ENCODE data around the gene DHX38.

The DHX38 gene

GRCh38 chr16:72123426-72123825 is 29.8 kb downstream of the DHX38 start:
- DNase-seq: no peak

GRCh38 chr16:72124148-72124547 is 30.5 kb downstream of the DHX38 start:
- no peak for DNase-seq

GRCh38 chr16:72124761-72125634 is 31.4 kb downstream of the DHX38 start:
- DNase-seq: peak; percentile 56 to 62

GRCh38 chr16:72125635-72126428 is 32.2 kb downstream of the DHX38 start:
- no peak for DNase-seq

- no peak for DNase-seq
These were observed 32.8 kb downstream of the DHX38 start for GRCh38 chr16:72126429-72126765.

- DNase-seq: no peak
These were observed 35.1 kb downstream of the DHX38 start for GRCh38 chr16:72128701-72129100.

GRCh38 chr16:72129976-72130656 is 36.5 kb downstream of the DHX38 start:
- no peak for DNase-seq

- DNase-seq: no peak
These were observed 37.4 kb downstream of the DHX38 start for GRCh38 chr16:72131036-72131435.

- no peak for DNase-seq
These were observed 39.1 kb downstream of the DHX38 start for GRCh38 chr16:72132726-72133125.

GRCh38 chr16:72134507-72134906 is 40.9 kb downstream of the DHX38 start:
- no peak for DNase-seq

- DNase-seq: no peak
These were observed 43.9 kb downstream of the DHX38 start for GRCh38 chr16:72137380-72138063.

- DNase-seq: no peak
These were observed 44.5 kb downstream of the DHX38 start for GRCh38 chr16:72138064-72138572.

- no peak for DNase-seq
These were observed 46.3 kb downstream of the DHX38 start for GRCh38 chr16:72139908-72140307.

- DNase-seq: no peak
These were observed 48.8 kb downstream of the DHX38 start for GRCh38 chr16:72142476-72142875.

- DNase-seq: no peak
These were observed 56.2 kb downstream of the DHX38 start for GRCh38 chr16:72149676-72150464.

- DNase-seq: no peak
These were observed 65.7 kb downstream of the DHX38 start for GRCh38 chr16:72159386-72159785.

GRCh38 chr16:72159801-72160200 is 66.2 kb downstream of the DHX38 start:
- no peak for DNase-seq

GRCh38 chr16:72162105-72162692 is 68.6 kb downstream of the DHX38 start:
- DNase-seq: no peak

All from stimulated activated CD4-positive, alpha-beta T cell treated with anti-CD3 and anti-CD28 coated beads, Interleukin-2, amount 100 ng/mL, for 48 hours (primary cell).